CD4-positive, alpha-beta T cell (primary cell): ENCODE measurements around the gene SPHK1. TPM values are rescaled to one million over a fixed set of nuclear protein-coding genes. Genes with fewer than 3 reads are reported as not detected.

ENCODE experiments used
- ATAC-seq: fragments of 200-7000 bp; cut with Tn5 transposase; one replicate; pipeline ENCODE4 v1.10.0; 2022; ENCODE audit warnings: mild to moderate bottlenecking; ENCODE audit not compliant: poor library complexity
- CTCF ChIA-PET: fragments of 350-600 bp; sonication (Branson Sonifier 250); formaldehyde crosslinking; loops from one replicate; lab custom pipeline; 2021; ENCODE audit warnings: antibody characterized with exemption, inconsistent platforms; lab: Charles Lee
- POLR2A ChIA-PET: fragments of 350-600 bp; sonication (Branson Sonifier 250); formaldehyde crosslinking; loops from one replicate; lab custom pipeline; 2021; ENCODE audit warnings: antibody characterized with exemption, inconsistent platforms; lab: Charles Lee
- DNase-seq, 14 experiments: peaks; one replicate each; pipeline ENCODE4 v3.0.0-alpha.2; 2013 to 2020; ENCODE audit warnings: mixed read lengths in 2 of 14
- H3K27ac ChIP-seq, 2 donors: one replicate each; pipeline versions ENCODE4 v1.5.1 to v1.7.0; 2013; ENCODE audit warnings: low read length in 2 of 2, low read depth in 1 of 2, mild to moderate bottlenecking in 1 of 2
- H3K27me3 ChIP-seq, 2 experiments: 1 replicate in 1 of 2; 2 replicates in 1 of 2; pipeline versions ENCODE4 v1.6.1 to v1.7.0; 2013; ENCODE audit warnings: low read length in 2 of 2, control low read depth in 1 of 2, mild to moderate bottlenecking in 1 of 2, moderate library complexity in 1 of 2; ENCODE audit not compliant: insufficient read depth in 2 of 2, control insufficient read depth in 1 of 2
- H3K36me3 ChIP-seq: one replicate; pipeline ENCODE4 v1.6.1; 2013; ENCODE audit warnings: low read length, control low read depth; ENCODE audit not compliant: insufficient read depth
- H3K4me1 ChIP-seq: one replicate; pipeline ENCODE4 v1.6.1; 2013; ENCODE audit warnings: low read length, control low read depth; ENCODE audit not compliant: insufficient read depth
- H3K4me3 ChIP-seq: one replicate; pipeline ENCODE4 v1.5.1; 2013; ENCODE audit warnings: mild to moderate bottlenecking, low read length, moderate library complexity
- H3K9me3 ChIP-seq, 2 experiments: 1 replicate in 1 of 2; 2 replicates in 1 of 2; pipeline versions ENCODE4 v1.6.1 to v1.7.0; 2013; ENCODE audit warnings: low read length in 2 of 2, mild to moderate bottlenecking in 2 of 2, control low read depth in 1 of 2, moderate library complexity in 1 of 2; ENCODE audit not compliant: control insufficient read depth in 1 of 2, insufficient read depth in 1 of 2
- H3K27ac Mint-ChIP-seq: one replicate; pipeline ENCODE4 v1.8.0; 2020; ENCODE audit warnings: mixed read lengths
- H3K27me3 Mint-ChIP-seq: one replicate; pipeline ENCODE4 v1.8.0; 2021; ENCODE audit warnings: mixed read lengths
- H3K36me3 Mint-ChIP-seq: one replicate; pipeline ENCODE4 v1.8.0; 2021; ENCODE audit warnings: low read depth, mixed read lengths
- H3K4me1 Mint-ChIP-seq: one replicate; pipeline ENCODE4 v1.8.0; 2021; ENCODE audit warnings: low read depth, mixed read lengths
- H3K4me3 Mint-ChIP-seq: one replicate; pipeline ENCODE4 v1.8.0; 2020; ENCODE audit warnings: mild to moderate bottlenecking, mixed read lengths
- H3K9me3 Mint-ChIP-seq: one replicate; pipeline ENCODE4 v1.8.0; 2020; ENCODE audit warnings: mixed read lengths
- intact Hi-C, 2 experiments: fragments of 100-400 bp; cut with DNase I in 1 of 2; cut with micrococcal nuclease in 1 of 2; formaldehyde crosslinking; loops; one replicate each; pipeline versions ENCODE4 v1.15.1 to v1.9.0; 2023 to 2025; cut with DNase I, micrococcal nuclease
- total RNA-seq, 174 experiments: library from RNA in 2 of 174; stranded (reverse) in 2 of 174; gene quantifications; one replicate each; pipeline ENCODE4 v1.2.3 and lab custom pipeline; 2021 to 2026
- TF ChIP-seq, protein P1 (sequence below): fragments of 200-600 bp; IDR thresholded peaks from one replicate; pipeline ENCODE4 v1.8.0; 2022; ENCODE audit warnings: antibody characterized with exemption, mild to moderate bottlenecking

The SPHK1 gene
- total RNA-seq, 2 experiments from 2014 or later = 0.45 to 1.1 TPM

DNA sequence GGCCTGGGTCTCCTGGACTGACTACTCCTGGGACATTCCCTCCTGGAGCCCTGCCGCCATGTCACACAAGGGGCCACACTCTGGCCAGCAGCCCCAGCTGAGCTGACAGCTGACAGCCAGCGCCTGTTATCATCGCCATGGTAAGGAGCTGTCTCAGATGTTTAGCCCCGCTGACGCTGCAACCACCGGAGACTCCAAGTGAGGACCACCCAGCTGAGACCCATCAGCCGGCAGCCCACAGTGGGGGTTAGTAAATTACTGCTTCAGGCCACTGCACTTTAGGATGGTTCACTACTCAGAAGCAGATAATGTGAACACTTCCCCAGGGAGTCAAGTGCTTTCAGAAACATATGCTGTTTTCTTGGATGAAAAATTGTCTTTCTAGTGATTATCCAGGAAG lies 14.6 kb upstream of the SPHK1 start:
- TF ChIP-seq, protein P1, sequence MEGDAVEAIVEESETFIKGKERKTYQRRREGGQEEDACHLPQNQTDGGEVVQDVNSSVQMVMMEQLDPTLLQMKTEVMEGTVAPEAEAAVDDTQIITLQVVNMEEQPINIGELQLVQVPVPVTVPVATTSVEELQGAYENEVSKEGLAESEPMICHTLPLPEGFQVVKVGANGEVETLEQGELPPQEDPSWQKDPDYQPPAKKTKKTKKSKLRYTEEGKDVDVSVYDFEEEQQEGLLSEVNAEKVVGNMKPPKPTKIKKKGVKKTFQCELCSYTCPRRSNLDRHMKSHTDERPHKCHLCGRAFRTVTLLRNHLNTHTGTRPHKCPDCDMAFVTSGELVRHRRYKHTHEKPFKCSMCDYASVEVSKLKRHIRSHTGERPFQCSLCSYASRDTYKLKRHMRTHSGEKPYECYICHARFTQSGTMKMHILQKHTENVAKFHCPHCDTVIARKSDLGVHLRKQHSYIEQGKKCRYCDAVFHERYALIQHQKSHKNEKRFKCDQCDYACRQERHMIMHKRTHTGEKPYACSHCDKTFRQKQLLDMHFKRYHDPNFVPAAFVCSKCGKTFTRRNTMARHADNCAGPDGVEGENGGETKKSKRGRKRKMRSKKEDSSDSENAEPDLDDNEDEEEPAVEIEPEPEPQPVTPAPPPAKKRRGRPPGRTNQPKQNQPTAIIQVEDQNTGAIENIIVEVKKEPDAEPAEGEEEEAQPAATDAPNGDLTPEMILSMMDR = no peak
- no peaks in the 10 kb centered on the region for H3K36me3 Mint-ChIP-seq
- no peaks in the 10 kb centered on the region for H3K4me1 Mint-ChIP-seq
- CTCF ChIA-PET = interaction anchor here (1.2 to 2.3 kb wide), 2 partner anchors 15 to 28 kb away, joined by 6 to 11 read pairs; partner anchors contain the start of gene SPHK1
- H3K4me3 Mint-ChIP-seq = no peak overlapping the region
- no peaks in the 10 kb centered on the region for H3K9me3 Mint-ChIP-seq
- POLR2A ChIA-PET = interaction anchor here (1.2 kb wide), 1 partner anchor 16 kb away, joined by 3 read pairs; the partner anchor contains the start of gene PRPSAP1
- Histone ChIP-seq H3K9me3 (no peaks in the 10 kb centered on the region), H3K4me3 (no peak overlapping the region), H3K36me3 (no peaks in the 10 kb centered on the region), H3K27ac (no peak overlapping the region), H3K4me1 (no peaks in the 10 kb centered on the region), H3K27me3 (no peaks in the 10 kb centered on the region)
- ATAC-seq (no peak), DNase-seq (no peak)
- no peaks in the 10 kb centered on the region for H3K27me3 Mint-ChIP-seq
- intact Hi-C loops = no loop called here
- H3K27ac Mint-ChIP-seq = no peak overlapping the region

DNA sequence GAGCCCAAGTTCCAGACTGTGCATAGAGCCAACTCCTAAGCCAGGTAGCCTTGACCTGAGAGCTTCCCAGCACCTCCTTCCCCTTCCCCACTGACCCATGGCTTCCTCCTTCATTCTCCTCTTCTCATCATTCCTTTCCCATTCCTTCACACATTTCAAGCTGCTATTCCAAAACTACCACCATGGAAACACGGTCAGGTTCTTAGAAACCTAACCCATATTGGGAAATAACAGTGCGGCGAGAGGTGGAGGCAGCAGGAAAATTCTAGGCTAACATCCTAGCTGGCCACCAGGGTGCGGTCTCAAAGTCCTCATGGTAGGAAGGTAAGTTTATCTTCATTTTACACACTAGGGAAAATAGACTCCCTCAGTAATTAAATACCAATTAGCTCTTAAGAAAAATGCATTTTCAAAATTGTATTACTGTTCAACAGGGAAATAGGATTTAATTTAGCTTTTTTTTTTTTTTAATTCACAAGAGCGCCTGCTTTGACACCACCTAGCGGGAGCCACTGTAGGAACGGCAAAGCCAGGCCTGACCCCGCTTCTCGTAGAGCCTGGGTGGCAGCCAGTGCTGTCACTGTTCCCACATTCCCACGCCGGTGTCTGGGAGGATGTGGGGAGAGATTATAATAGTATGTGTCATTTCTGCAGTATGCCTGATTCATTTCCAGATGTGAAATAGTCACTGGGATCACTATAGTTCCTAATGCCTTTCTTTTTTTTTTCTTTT lies 14.0 kb upstream of the SPHK1 start:
- ATAC-seq (no peak), DNase-seq (no peak)
- no peaks in the 10 kb centered on the region for H3K4me1 Mint-ChIP-seq
- Histone ChIP-seq H3K9me3 (no peaks in the 10 kb centered on the region), H3K27ac (no peak overlapping the region), H3K27me3 (no peaks in the 10 kb centered on the region), H3K4me1 (no peaks in the 10 kb centered on the region), H3K4me3 (no peak overlapping the region), H3K36me3 (no peaks in the 10 kb centered on the region)
- H3K9me3 Mint-ChIP-seq = no peaks in the 10 kb centered on the region
- H3K36me3 Mint-ChIP-seq = no peaks in the 10 kb centered on the region
- ChIA-PET CTCF (interaction anchor here (0.8 to 2.3 kb wide), 4 partner anchors 8 to 38 kb away, joined by 3 to 11 read pairs (median 5); partner anchors contain the start of gene SPHK1), POLR2A (interaction anchor here (1.2 kb wide), 1 partner anchor 17 kb away, joined by 3 read pairs; the partner anchor contains the start of gene PRPSAP1)
- H3K4me3 Mint-ChIP-seq = no peak overlapping the region
- intact Hi-C loops = no loop called here
- H3K27ac Mint-ChIP-seq = no peak overlapping the region
- H3K27me3 Mint-ChIP-seq = no peaks in the 10 kb centered on the region
- TF ChIP-seq, protein P1 = no peak

DNA sequence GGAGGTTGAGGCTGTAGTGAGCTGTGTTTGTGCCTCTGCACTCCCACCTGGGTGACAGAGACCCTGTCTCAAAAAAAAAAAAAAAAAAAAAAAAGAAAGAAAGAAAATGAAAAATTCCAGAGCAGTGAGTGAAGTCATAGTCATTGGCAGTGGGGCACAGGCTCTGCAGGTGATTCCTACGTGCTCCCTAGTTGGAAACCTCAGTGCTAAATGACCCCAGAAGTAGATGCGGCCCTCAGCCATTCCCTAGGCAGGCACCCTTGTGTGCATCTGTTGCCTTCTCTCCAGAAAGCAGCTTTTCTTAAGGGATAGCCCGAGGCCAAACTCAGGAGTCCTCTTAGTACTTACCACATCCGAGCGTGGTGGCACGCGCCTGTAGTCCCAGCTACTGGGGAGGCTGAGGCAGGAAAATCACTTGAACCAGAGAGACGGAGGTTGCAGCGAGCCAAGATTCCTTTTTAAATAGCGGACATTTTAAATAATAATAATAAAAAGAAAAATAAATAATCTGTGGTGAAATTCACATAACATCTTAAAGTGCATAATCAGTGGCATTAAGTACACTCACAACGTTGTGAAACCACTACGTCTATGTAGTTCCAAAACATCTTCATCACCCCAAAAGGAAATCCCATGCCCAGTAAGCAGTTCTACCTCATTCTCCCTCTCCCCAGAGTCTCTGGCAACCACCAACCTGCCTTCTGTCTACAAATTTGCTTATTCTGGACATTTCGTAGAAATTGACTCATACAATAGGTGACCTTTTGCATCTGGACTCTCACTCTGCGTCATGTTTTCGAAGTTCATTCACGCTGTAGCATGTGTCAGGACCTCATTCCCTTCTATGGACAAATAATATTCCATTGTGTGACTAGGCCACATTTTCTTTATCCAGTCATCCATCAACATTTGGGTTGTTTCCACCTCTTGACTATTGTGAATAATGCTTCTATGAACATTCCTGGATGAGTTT lies 12.5 kb upstream of the SPHK1 start:
- DNase-seq (no peak), ATAC-seq (no peak)
- H3K36me3 ChIP-seq = no peaks in the 10 kb centered on the region
- no peak overlapping the region for H3K27ac ChIP-seq
- intact Hi-C loops = no loop called here
- Mint-ChIP-seq H3K4me3 (no peak overlapping the region), H3K36me3 (no peaks in the 10 kb centered on the region), H3K9me3 (no peaks in the 10 kb centered on the region), H3K4me1 (no peaks in the 10 kb centered on the region), H3K27ac (no peak overlapping the region), H3K27me3 (no peaks in the 10 kb centered on the region)
- CTCF ChIA-PET = interaction anchor here (0.7 to 1.1 kb wide), 2 partner anchors 10 to 109 kb away, joined by 3 to 6 read pairs; no protein-coding TSS in a partner anchor
- POLR2A ChIA-PET = no interaction called here
- no peaks in the 10 kb centered on the region for H3K27me3 ChIP-seq
- H3K4me1 ChIP-seq = no peaks in the 10 kb centered on the region
- no peaks in the 10 kb centered on the region for H3K9me3 ChIP-seq
- TF ChIP-seq, protein P1 = no peak
- H3K4me3 ChIP-seq = no peak overlapping the region
